BLaER1 (cell line): ENCODE results near the gene PMIS2.
A peak's percentile ranks its signal among the peaks of the same experiment; 100 is the strongest.

Experiments used
- H3K27ac ChIP-seq: shearing (Covaris generic); formaldehyde crosslinking; 2 replicates; pipeline ENCODE4 v1.8.1; 2022
- H3K27me3 ChIP-seq: shearing (Covaris generic); formaldehyde crosslinking; 2 replicates; pipeline ENCODE4 v1.8.1; 2022
- H3K36me3 ChIP-seq: shearing (Covaris generic); formaldehyde crosslinking; 2 replicates; pipeline ENCODE4 v1.8.1; 2022
- H3K4me1 ChIP-seq: shearing (Covaris generic); formaldehyde crosslinking; 2 replicates; pipeline ENCODE4 v1.8.1; 2022
- H3K4me2 ChIP-seq: shearing (Covaris generic); formaldehyde crosslinking; 2 replicates; pipeline ENCODE4 v1.8.1; 2022
- H3K4me3 ChIP-seq: shearing (Covaris generic); formaldehyde crosslinking; 2 replicates; pipeline ENCODE4 v1.8.1; 2022
- H3K9ac ChIP-seq: shearing (Covaris generic); formaldehyde crosslinking; 2 replicates; pipeline ENCODE4 v1.8.1; 2022
- H3K9me3 ChIP-seq: shearing (Covaris generic); formaldehyde crosslinking; 2 replicates; pipeline ENCODE4 v1.8.1; 2022
- H4K20me1 ChIP-seq: shearing (Covaris generic); formaldehyde crosslinking; 2 replicates; pipeline ENCODE4 v1.8.1; 2022
- Cebpa-rat ChIP-seq: shearing (Covaris generic); IDR thresholded peaks from 2 replicates; pipeline ENCODE4 v1.8.1; 2022

Gene PMIS2

DNA sequence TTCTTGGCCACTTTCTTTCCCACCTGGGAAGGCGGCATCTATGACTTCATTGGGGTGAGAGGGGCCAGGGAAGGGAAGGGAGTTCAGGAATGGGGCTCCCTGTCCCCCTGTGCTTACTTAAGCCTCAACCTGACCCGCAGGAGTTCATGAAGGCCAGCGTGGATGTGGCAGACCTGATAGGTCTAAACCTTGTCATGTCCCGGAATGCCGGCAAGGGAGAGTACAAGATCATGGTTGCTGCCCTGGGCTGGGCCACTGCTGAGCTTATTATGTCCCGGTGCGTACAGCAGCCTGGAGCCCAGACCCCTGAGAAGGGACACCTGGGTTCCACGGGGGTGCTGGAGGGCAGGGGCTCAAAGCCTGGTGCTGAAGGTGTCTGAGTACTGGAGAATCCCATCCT lies 39.4 kb upstream of the PMIS2 start:
- Histone ChIP-seq H3K9me3 (no peaks in the 10 kb centered on the region), H3K4me1 (peaks cover 21% of the 10 kb centered on the region), H3K4me3 (peak overlapping the region; percentile 96), H3K27me3 (no peaks in the 10 kb centered on the region), H3K9ac (peak overlapping the region; percentile 95), H3K4me2 (peak overlapping the region; percentile 93), H4K20me1 (peaks cover 38% of the 10 kb centered on the region; the same call in 1 of the 2 replicates), H3K27ac (peak overlapping the region; percentile 94; the same call in 1 of the 2 replicates), H3K36me3 (peaks cover 65% of the 10 kb centered on the region)
- TF ChIP-seq Cebpa-rat = no peak

DNA sequence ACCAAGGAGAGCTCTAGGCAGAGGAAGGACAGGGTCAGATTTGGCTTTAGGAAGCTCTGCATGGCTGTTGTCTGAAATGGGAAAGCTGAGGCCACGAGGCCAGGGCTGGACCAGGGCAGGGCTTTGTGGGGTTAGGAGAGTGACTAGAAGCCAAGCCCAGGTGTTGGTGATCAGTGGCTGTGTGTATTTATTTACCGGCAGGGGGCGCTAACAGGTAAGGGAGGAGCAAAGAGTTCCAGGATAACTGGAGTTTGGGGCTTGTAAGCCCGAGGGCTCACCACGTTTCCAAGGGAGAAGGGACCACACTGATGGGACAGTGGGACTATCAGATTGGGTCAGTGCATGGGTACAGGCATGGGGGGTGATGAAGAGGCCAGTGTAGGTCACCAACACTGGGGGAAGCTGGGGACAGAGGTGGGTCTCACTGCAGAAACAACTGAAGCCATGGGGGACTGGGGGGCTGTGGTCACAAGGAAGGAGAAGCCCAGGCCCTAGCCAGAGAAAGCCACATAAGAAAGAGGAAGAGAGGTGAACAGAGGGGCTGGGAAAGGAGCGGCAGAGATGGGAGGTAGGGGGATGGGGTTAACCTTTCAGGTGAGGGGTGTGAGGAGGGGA lies 36.7 kb upstream of the PMIS2 start:
- H4K20me1 ChIP-seq = peaks cover 38% of the 10 kb centered on the region; the same call in 1 of the 2 replicates
- H3K9me3 ChIP-seq = no peaks in the 10 kb centered on the region
- H3K27me3 ChIP-seq = no peaks in the 10 kb centered on the region
- TF ChIP-seq Cebpa-rat = no peak
- peaks cover 18% of the 10 kb centered on the region for H3K4me1 ChIP-seq
- H3K36me3 ChIP-seq = peaks cover 44% of the 10 kb centered on the region
- no peak overlapping the region for H3K4me2 ChIP-seq
- H3K27ac ChIP-seq = no peak overlapping the region
- H3K4me3 ChIP-seq = no peak overlapping the region
- no peak overlapping the region for H3K9ac ChIP-seq

DNA sequence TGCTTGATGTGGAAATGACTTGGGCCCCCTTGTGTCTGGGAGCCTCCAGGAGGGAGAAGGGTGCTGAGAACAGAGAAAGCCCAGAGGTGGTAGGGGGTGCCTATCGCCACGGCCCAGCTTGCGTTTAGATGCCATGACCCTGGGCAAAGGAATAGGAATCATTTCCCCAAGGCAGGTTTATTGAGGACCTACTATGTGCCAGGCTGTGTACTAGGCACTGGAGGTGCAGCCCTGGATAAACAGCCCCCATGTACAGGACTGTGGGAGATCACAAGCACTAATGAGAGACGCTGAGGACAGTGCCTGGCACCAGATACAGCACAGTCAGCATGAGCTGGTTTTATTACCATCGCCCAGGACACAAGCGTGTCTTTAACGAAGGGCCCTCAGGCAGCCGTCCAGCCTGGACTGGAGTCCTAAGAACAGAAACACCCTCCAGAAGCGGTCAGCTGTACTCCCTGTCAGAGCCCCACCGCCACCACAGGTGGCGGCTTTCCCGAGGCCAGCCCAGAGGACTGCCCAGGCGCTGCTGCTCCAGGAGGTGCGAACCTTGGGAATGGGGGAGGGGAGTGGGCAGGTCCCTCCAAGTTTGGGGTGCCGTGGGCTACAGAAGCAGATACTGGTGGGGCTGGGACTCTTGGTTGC lies 36.0 kb upstream of the PMIS2 start:
- Histone ChIP-seq H3K9me3 (no peaks in the 10 kb centered on the region), H3K27ac (no peak overlapping the region), H4K20me1 (peaks cover 38% of the 10 kb centered on the region; the same call in 1 of the 2 replicates), H3K9ac (no peak overlapping the region), H3K4me3 (no peak overlapping the region), H3K4me2 (no peak overlapping the region), H3K36me3 (peaks cover 44% of the 10 kb centered on the region), H3K4me1 (peaks cover 12% of the 10 kb centered on the region), H3K27me3 (no peaks in the 10 kb centered on the region)
- TF ChIP-seq Cebpa-rat = no peak

DNA sequence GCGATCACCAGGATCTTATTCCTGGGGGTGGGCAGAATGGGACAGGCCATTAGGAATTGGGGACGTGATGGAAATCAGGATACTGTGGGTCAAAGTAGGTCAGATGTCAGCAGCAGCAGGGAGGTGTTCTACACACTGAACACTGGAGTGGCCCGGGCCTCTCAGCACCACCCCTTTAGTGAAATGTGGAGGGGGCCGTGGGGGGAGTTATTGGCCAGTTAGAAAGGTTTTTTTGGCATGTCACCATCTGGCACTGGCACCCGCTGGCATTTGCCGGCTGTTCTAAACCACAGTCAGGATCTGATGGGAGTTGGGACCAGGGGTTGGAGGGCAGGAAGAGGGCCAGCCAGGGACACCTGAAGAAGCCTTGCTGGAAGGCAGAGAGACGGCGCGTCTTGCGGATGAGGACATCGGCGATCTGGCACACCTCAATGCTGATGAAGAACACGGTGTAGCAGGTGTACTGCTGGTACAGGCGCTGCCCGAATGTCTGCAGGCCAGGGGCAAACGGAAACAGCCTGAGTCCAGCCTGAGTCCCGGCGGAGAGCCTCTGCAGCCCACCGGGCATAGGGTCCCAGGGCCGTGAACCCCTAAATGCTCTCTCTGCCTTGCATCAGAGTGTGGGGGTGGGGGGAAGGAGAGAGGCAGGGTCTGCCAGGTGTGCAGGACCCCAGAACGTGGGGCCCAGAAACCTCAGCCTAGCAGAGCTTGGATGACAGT lies 34.7 kb upstream of the PMIS2 start:
- H3K4me3 ChIP-seq = no peak overlapping the region
- peaks cover 15% of the 10 kb centered on the region for H3K4me1 ChIP-seq
- H3K9ac ChIP-seq = no peak overlapping the region
- H3K27ac ChIP-seq = no peak overlapping the region
- H4K20me1 ChIP-seq = peaks cover 37% of the 10 kb centered on the region; the same call in 1 of the 2 replicates
- H3K9me3 ChIP-seq = no peaks in the 10 kb centered on the region
- H3K27me3 ChIP-seq = no peaks in the 10 kb centered on the region
- H3K36me3 ChIP-seq = peaks cover 44% of the 10 kb centered on the region
- no peak for TF ChIP-seq Cebpa-rat
- no peak overlapping the region for H3K4me2 ChIP-seq

DNA sequence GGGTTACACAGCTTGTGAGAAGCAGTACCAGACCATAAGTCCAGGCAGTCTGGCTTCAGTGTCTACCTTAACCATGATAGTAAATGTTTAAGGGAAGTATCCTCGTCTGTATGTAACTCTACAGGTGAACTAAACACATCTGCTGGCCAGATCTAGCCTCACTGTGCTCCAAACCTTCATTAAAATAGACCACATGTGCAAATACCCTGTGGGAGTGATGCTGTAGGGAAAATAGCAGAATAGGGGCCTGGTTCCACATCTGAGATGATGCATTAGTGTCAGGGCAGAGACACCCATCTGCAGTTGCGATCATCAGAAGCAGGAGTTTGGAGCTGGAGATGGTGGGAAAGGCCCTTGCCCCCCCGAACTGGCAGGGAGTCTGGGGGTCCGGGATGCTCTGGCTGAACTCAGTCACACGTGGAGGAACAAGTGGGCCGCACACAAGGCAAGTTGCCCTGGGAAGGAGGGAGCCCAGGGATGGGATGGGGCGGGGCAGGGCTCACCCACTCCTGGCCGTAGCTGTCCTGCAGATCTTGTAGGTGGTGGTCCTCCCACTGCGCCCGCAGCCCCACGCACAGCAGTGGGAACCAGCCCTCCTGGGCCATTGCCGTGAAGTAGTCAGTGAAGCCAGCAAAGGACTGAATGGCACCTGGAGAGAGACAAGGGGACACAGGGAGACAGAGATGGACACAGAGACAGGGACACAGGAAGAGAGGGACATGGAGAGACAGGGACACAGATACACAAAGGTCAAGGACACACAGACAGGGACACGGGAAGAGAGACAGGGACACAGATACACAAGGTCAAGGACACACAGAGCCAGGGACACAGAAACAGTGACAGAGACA lies 33.2 kb upstream of the PMIS2 start:
- H4K20me1 ChIP-seq = peaks cover 23% of the 10 kb centered on the region; the same call in 1 of the 2 replicates
- H3K27ac ChIP-seq = no peak overlapping the region
- no peak overlapping the region for H3K4me3 ChIP-seq
- no peak overlapping the region for H3K9ac ChIP-seq
- H3K9me3 ChIP-seq = no peaks in the 10 kb centered on the region
- H3K36me3 ChIP-seq = peaks cover 33% of the 10 kb centered on the region
- H3K4me2 ChIP-seq = no peak overlapping the region
- H3K27me3 ChIP-seq = no peaks in the 10 kb centered on the region
- H3K4me1 ChIP-seq = 0 out of 2 replicates have a peak, but pooled peaks cover 6% of the 10 kb centered on the region
- no peak for TF ChIP-seq Cebpa-rat

DNA sequence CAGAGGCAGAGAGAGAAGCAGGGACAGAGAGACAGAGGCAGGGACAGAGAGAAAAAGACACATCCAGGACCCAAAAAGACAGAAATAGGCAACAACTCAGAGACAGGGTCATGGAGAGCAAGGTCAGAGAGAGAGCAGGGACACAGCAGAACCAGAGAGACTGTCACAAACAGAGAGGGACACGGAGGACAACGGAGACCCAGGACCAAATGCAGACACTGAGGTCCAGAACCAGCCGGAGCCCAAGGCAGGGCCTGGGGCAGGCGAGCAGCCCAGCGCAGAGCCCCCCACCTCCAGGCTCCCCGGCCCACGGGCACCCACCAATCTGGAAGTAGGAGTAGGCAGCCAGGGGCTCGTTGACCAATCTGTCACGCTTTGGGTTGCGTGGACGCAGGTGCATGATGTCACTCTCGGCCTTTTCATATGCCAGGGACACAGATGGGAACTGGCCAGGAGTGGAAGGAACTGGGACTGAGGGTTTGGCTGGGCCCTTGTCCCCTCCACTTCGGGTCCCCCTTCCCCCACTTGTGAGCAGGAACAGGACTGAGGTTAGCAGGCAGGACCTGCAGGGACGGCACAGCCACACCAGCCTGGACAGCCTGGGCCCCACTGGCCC lies 32.5 kb upstream of the PMIS2 start:
- H3K27ac ChIP-seq = no peak overlapping the region
- TF ChIP-seq Cebpa-rat = no peak
- H3K4me3 ChIP-seq = no peak overlapping the region
- H3K36me3 ChIP-seq = peaks cover 25% of the 10 kb centered on the region
- H3K4me1 ChIP-seq = peaks cover 12% of the 10 kb centered on the region
- H3K9me3 ChIP-seq = no peaks in the 10 kb centered on the region
- H4K20me1 ChIP-seq = peaks cover 15% of the 10 kb centered on the region; the same call in 1 of the 2 replicates
- H3K9ac ChIP-seq = no peak overlapping the region
- H3K27me3 ChIP-seq = no peaks in the 10 kb centered on the region
- no peak overlapping the region for H3K4me2 ChIP-seq

DNA sequence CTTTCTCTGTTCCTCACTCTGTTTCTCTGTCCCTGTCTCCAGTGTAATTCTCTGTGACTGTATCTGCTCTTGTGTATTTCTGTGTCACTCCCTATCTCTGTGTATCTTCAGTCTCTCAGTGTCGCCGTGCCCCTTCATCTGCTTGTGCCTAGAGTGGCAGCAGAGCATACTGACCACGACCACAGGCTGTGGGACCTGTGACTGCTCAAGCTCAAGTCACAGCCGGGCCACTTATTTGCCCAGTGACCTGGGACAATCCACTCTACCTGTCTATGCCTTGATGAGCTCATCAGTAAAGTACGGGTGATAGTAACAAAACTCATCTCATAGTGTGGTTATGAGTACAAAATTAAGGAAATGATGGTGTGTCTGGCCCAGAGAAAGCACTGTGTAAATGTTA lies 31.9 kb upstream of the PMIS2 start:
- no peak overlapping the region for H3K27ac ChIP-seq
- H3K9ac ChIP-seq = no peak overlapping the region
- peaks cover 20% of the 10 kb centered on the region for H3K36me3 ChIP-seq
- no peak for TF ChIP-seq Cebpa-rat
- H3K4me2 ChIP-seq = no peak overlapping the region
- H3K9me3 ChIP-seq = no peaks in the 10 kb centered on the region
- 0 out of 2 replicates have a peak, but pooled peaks cover 12% of the 10 kb centered on the region for H4K20me1 ChIP-seq
- no peaks in the 10 kb centered on the region for H3K27me3 ChIP-seq
- H3K4me3 ChIP-seq = no peak overlapping the region
- peaks cover 18% of the 10 kb centered on the region for H3K4me1 ChIP-seq

DNA sequence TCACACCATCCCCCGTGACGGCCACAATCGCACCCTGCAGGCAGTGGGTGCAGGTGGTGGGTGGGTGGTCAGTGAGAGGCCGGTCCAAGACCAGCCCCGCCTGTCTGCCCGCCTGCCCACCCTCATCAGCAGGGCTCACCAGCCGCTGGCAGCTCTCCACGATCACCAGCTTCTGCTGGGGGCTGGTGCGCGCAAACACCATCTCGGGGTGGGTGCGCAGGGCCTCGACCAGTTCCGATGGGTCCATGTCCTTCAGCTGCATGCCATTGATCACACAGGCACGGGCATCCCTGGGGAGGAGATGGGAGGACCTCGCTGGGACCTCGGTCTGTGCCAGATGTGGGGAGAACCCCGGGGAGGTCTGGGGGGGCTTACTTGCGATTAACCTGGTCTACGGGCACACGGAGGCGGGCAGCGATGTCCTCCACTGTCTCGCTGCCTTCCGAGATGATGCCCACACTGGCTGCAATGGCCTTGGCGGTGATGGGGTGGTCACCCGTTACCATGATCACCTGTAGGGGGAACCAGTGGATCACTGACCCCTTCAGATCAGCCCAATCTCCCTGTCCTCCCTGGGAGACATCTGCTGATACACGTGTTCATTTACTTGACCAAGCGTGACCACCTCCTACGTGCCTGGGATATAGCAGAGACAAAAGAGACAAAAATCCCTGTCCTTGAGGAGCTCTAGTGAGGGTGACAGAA lies 30.5 kb upstream of the PMIS2 start:
- no peak for TF ChIP-seq Cebpa-rat
- Histone ChIP-seq H3K4me3 (no peak overlapping the region), H3K27ac (no peak overlapping the region), H3K4me1 (peaks cover 24% of the 10 kb centered on the region), H3K27me3 (no peaks in the 10 kb centered on the region), H3K9ac (no peak overlapping the region), H3K9me3 (no peaks in the 10 kb centered on the region), H3K4me2 (no peak overlapping the region), H4K20me1 (no peaks in the 10 kb centered on the region), H3K36me3 (peaks cover 8% of the 10 kb centered on the region)
